Measurements from ENCODE around the gene PTGFR. TPM values are rescaled to one million over a fixed set of nuclear protein-coding genes. Genes with fewer than 3 reads are reported as not detected.

The PTGFR gene
- total RNA-seq, 1 experiment from 2014 or later: 11.1 TPM

- Histone ChIP-seq H3K9me3 (no peaks in the 10 kb centered on the region), H3K27me3 (no peaks in the 10 kb centered on the region), H3K4me3 (no peak overlapping the region), H3K36me3 (peaks cover 14% of the 10 kb centered on the region)
- DNase-seq: no peak
Measured at GRCh38 chr1:78500529-78500928, 9.8 kb downstream of the PTGFR start.

- Histone ChIP-seq H3K4me3 (no peak overlapping the region), H3K27me3 (no peaks in the 10 kb centered on the region)
- no peak for DNase-seq
Measured at GRCh38 chr1:78501203-78501602, 10.4 kb downstream of the PTGFR start.

GRCh38 chr1:78511334-78511733, 20.6 kb downstream of the PTGFR start:
- H3K9me3 ChIP-seq: peaks cover 18% of the 10 kb centered on the region
- H3K4me3 ChIP-seq: no peak overlapping the region
- no peak for DNase-seq
- H3K27me3 ChIP-seq: no peaks in the 10 kb centered on the region
- peaks cover 48% of the 10 kb centered on the region for H3K36me3 ChIP-seq

More at GRCh38 chr1:78501203-78501602, 10.4 kb downstream of the PTGFR start:
- no peaks in the 10 kb centered on the region for H3K9me3 ChIP-seq
- peaks cover 11% of the 10 kb centered on the region for H3K36me3 ChIP-seq

- no peaks in the 10 kb centered on the region for H3K9me3 ChIP-seq
- no peak overlapping the region for H3K4me3 ChIP-seq
Measured at GRCh38 chr1:78516716-78517115, 25.9 kb downstream of the PTGFR start.

GRCh38 chr1:78519446-78519845, 28.7 kb downstream of the PTGFR start:
- H3K27me3 ChIP-seq: no peaks in the 10 kb centered on the region
- no peak for DNase-seq
- H3K4me3 ChIP-seq: no peak overlapping the region
- peaks cover 3% of the 10 kb centered on the region; the same call in 1 of the 2 replicates for H3K36me3 ChIP-seq
- no peaks in the 10 kb centered on the region; the same call in 1 of the 2 replicates for H3K9me3 ChIP-seq

More at GRCh38 chr1:78516716-78517115, 25.9 kb downstream of the PTGFR start:
- DNase-seq: no peak
- no peaks in the 10 kb centered on the region for H3K27me3 ChIP-seq
- peaks cover 4% of the 10 kb centered on the region; the same call in 1 of the 2 replicates for H3K36me3 ChIP-seq

- no peak overlapping the region for H3K4me3 ChIP-seq
- no peaks in the 10 kb centered on the region; the same call in 1 of the 2 replicates for H3K9me3 ChIP-seq
- H3K27me3 ChIP-seq: no peaks in the 10 kb centered on the region
- peaks cover 3% of the 10 kb centered on the region; the same call in 1 of the 2 replicates for H3K36me3 ChIP-seq
- no peak for DNase-seq
Measured at GRCh38 chr1:78520216-78520615, 29.4 kb downstream of the PTGFR start.

- no peak for DNase-seq
- H3K27me3 ChIP-seq: no peaks in the 10 kb centered on the region
Measured at GRCh38 chr1:78520843-78521242, 30.1 kb downstream of the PTGFR start.

GRCh38 chr1:78522136-78522535, 31.4 kb downstream of the PTGFR start:
- no peak for DNase-seq
- Histone ChIP-seq H3K4me3 (no peak overlapping the region), H3K36me3 (peaks cover 3% of the 10 kb centered on the region; the same call in 1 of the 2 replicates), H3K27me3 (no peaks in the 10 kb centered on the region), H3K9me3 (no peaks in the 10 kb centered on the region; the same call in 1 of the 2 replicates)

More at GRCh38 chr1:78520843-78521242, 30.1 kb downstream of the PTGFR start:
- no peak overlapping the region for H3K4me3 ChIP-seq
- H3K9me3 ChIP-seq: no peaks in the 10 kb centered on the region; the same call in 1 of the 2 replicates
- H3K36me3 ChIP-seq: peaks cover 3% of the 10 kb centered on the region; the same call in 1 of the 2 replicates

GRCh38 chr1:78526496-78526895, 35.7 kb downstream of the PTGFR start:
- DNase-seq: no peak

GRCh38 chr1:78527706-78528105, 36.9 kb downstream of the PTGFR start:
- peaks cover 3% of the 10 kb centered on the region; the same call in 1 of the 2 replicates for H3K36me3 ChIP-seq
- DNase-seq: no peak
- no peaks in the 10 kb centered on the region for H3K27me3 ChIP-seq
- no peak overlapping the region for H3K4me3 ChIP-seq
- H3K9me3 ChIP-seq: no peaks in the 10 kb centered on the region; the same call in 1 of the 2 replicates

More at GRCh38 chr1:78526496-78526895, 35.7 kb downstream of the PTGFR start:
- Histone ChIP-seq H3K4me3 (no peak overlapping the region), H3K9me3 (no peaks in the 10 kb centered on the region; the same call in 1 of the 2 replicates), H3K36me3 (peaks cover 3% of the 10 kb centered on the region; the same call in 1 of the 2 replicates), H3K27me3 (no peaks in the 10 kb centered on the region)

GRCh38 chr1:78533527-78533926, 42.8 kb downstream of the PTGFR start:
- DNase-seq: no peak
- H3K9me3 ChIP-seq: no peaks in the 10 kb centered on the region
- no peaks in the 10 kb centered on the region for H3K27me3 ChIP-seq
- no peak overlapping the region for H3K4me3 ChIP-seq
- H3K36me3 ChIP-seq: peaks cover 14% of the 10 kb centered on the region

- H3K36me3 ChIP-seq: peaks cover 20% of the 10 kb centered on the region
- no peak overlapping the region for H3K4me3 ChIP-seq
- no peak for DNase-seq
- no peaks in the 10 kb centered on the region for H3K9me3 ChIP-seq
- H3K27me3 ChIP-seq: no peaks in the 10 kb centered on the region
Measured at GRCh38 chr1:78535286-78535685, 44.5 kb downstream of the PTGFR start.

- DNase-seq: no peak
- Histone ChIP-seq H3K9me3 (peaks cover under 1% of the 10 kb centered on the region; the same call in 1 of the 2 replicates), H3K4me3 (no peak overlapping the region), H3K36me3 (peaks cover 20% of the 10 kb centered on the region), H3K27me3 (no peaks in the 10 kb centered on the region)
Measured at GRCh38 chr1:78536427-78536826, 45.7 kb downstream of the PTGFR start.

GRCh38 chr1:78540048-78540447, 49.3 kb downstream of the PTGFR start:
- no peak for DNase-seq

GRCh38 chr1:78541479-78541878, 50.7 kb downstream of the PTGFR start:
- DNase-seq: no peak
- no peak overlapping the region for H3K4me3 ChIP-seq
- H3K27me3 ChIP-seq: no peaks in the 10 kb centered on the region
- H3K9me3 ChIP-seq: peaks cover 2% of the 10 kb centered on the region; the same call in 1 of the 2 replicates
- H3K36me3 ChIP-seq: peaks cover 17% of the 10 kb centered on the region

More at GRCh38 chr1:78540048-78540447, 49.3 kb downstream of the PTGFR start:
- Histone ChIP-seq H3K36me3 (peaks cover 20% of the 10 kb centered on the region), H3K27me3 (no peaks in the 10 kb centered on the region), H3K9me3 (peaks cover 2% of the 10 kb centered on the region; the same call in 1 of the 2 replicates), H3K4me3 (no peak overlapping the region)

GRCh38 chr1:78543941-78544643, 53.3 kb downstream of the PTGFR start:
- Histone ChIP-seq H3K9me3 (peaks cover 2% of the 10 kb centered on the region), H3K36me3 (peaks cover under 1% of the 10 kb centered on the region; the same call in 1 of the 2 replicates), H3K27me3 (no peaks in the 10 kb centered on the region), H3K4me3 (no peak overlapping the region)
- no peak for DNase-seq

- H3K4me3 ChIP-seq: no peak overlapping the region
- H3K9me3 ChIP-seq: peaks cover 8% of the 10 kb centered on the region
- no peak for DNase-seq
- H3K27me3 ChIP-seq: no peaks in the 10 kb centered on the region
- H3K36me3 ChIP-seq: no peaks in the 10 kb centered on the region
Measured at GRCh38 chr1:78547081-78547480, 56.3 kb downstream of the PTGFR start.

- Histone ChIP-seq H3K9me3 (peaks cover 10% of the 10 kb centered on the region), H3K27me3 (no peaks in the 10 kb centered on the region), H3K4me3 (no peak overlapping the region), H3K36me3 (no peaks in the 10 kb centered on the region)
- DNase-seq: no peak
Measured at GRCh38 chr1:78549331-78549730, 58.6 kb downstream of the PTGFR start.

Data from MG63 (cell line).